Ascending aorta (tissue), 2 donors: ENCODE measurements around the gene LRPPRC. TPM values are rescaled to one million over a fixed set of nuclear protein-coding genes. Genes with fewer than 3 reads are reported as not detected.

Experiments used
- DNase-seq, 2 donors: peaks; one replicate each; pipeline ENCODE4 v3.0.0-alpha.2; 2019; ENCODE audit warnings: low spot score in 2 of 2
- H3K27ac ChIP-seq, 2 donors: fragments of 200-600 bp; sonication (generic); one replicate each; pipeline ENCODE4 v1.5.1; 2016 to 2017; ENCODE audit warnings: mild to moderate bottlenecking in 1 of 2
- H3K27me3 ChIP-seq: fragments of 200-600 bp; sonication (generic); one replicate; pipeline ENCODE4 v1.5.1; 2017
- H3K36me3 ChIP-seq, 2 donors: fragments of 200-600 bp; sonication (generic); one replicate each; pipeline ENCODE4 v1.5.1; 2016
- H3K4me1 ChIP-seq, 2 donors: fragments of 200-600 bp; sonication (generic); one replicate each; pipeline ENCODE4 v1.5.1; 2016 to 2017; ENCODE audit warnings: mild to moderate bottlenecking in 1 of 2
- H3K4me3 ChIP-seq, 2 donors: fragments of 200-600 bp; sonication (generic); one replicate each; pipeline ENCODE4 v1.5.1; 2016 to 2017; ENCODE audit warnings: mild to moderate bottlenecking in 1 of 2
- H3K9me3 ChIP-seq, 2 donors: fragments of 200-600 bp; sonication (generic); one replicate each; pipeline ENCODE4 v1.5.1; 2016
- intact Hi-C: fragments of 100-400 bp; cut with DNase I; formaldehyde crosslinking; loops from one replicate; pipeline ENCODE4 v1.15.1; 2023
- total RNA-seq: library from RNA; depleted of rRNA; stranded (reverse); fragments of >200 nt; gene quantifications from one replicate; pipeline ENCODE4 v1.1.0, GENCODE V29; 2016
- TF ChIP-seq, protein P1 (sequence below), 3 experiments: fragments of 200-600 bp in 2 of 3; fragments of 450-650 bp in 1 of 3; sonication (generic) in 2 of 3; IDR thresholded peaks; one replicate each; pipeline ENCODE4 v1.5.1; 2016 to 2019; ENCODE audit warnings: antibody characterized with exemption in 3 of 3, mild to moderate bottlenecking in 1 of 3, moderate library complexity in 1 of 3

LRPPRC gene
- total RNA-seq, 1 donor from 2014 or later: 78.1 TPM

- Histone ChIP-seq H3K4me1 (no peaks in the 10 kb centered on the region), H3K36me3 (peaks cover 63 to 75% of the 10 kb centered on the region in 2 donors), H3K27ac (no peak overlapping the region), H3K27me3 (no peaks in the 10 kb centered on the region), H3K4me3 (no peak overlapping the region), H3K9me3 (no peaks in the 10 kb centered on the region)
- TF ChIP-seq, protein P1, sequence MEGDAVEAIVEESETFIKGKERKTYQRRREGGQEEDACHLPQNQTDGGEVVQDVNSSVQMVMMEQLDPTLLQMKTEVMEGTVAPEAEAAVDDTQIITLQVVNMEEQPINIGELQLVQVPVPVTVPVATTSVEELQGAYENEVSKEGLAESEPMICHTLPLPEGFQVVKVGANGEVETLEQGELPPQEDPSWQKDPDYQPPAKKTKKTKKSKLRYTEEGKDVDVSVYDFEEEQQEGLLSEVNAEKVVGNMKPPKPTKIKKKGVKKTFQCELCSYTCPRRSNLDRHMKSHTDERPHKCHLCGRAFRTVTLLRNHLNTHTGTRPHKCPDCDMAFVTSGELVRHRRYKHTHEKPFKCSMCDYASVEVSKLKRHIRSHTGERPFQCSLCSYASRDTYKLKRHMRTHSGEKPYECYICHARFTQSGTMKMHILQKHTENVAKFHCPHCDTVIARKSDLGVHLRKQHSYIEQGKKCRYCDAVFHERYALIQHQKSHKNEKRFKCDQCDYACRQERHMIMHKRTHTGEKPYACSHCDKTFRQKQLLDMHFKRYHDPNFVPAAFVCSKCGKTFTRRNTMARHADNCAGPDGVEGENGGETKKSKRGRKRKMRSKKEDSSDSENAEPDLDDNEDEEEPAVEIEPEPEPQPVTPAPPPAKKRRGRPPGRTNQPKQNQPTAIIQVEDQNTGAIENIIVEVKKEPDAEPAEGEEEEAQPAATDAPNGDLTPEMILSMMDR (IDR thresholded peaks at IDR 0.05): no peak
- DNase-seq: no peak
- intact Hi-C loops: no loop called here
Measured at GRCh38 chr2:43977677-43978375, 18.0 kb downstream of the LRPPRC start.

- peaks cover 36 to 77% of the 10 kb centered on the region in 2 donors for H3K36me3 ChIP-seq
- H3K4me1 ChIP-seq: no peaks in the 10 kb centered on the region
- no peak for DNase-seq
- intact Hi-C loops: no loop called here
- TF ChIP-seq, protein P1 (IDR thresholded peaks at IDR 0.05): no peak
- no peak overlapping the region for H3K27ac ChIP-seq
- no peak overlapping the region for H3K4me3 ChIP-seq
- H3K27me3 ChIP-seq: no peaks in the 10 kb centered on the region
- H3K9me3 ChIP-seq: no peaks in the 10 kb centered on the region
Measured at GRCh38 chr2:43960921-43961320, 34.9 kb downstream of the LRPPRC start.

DNA sequence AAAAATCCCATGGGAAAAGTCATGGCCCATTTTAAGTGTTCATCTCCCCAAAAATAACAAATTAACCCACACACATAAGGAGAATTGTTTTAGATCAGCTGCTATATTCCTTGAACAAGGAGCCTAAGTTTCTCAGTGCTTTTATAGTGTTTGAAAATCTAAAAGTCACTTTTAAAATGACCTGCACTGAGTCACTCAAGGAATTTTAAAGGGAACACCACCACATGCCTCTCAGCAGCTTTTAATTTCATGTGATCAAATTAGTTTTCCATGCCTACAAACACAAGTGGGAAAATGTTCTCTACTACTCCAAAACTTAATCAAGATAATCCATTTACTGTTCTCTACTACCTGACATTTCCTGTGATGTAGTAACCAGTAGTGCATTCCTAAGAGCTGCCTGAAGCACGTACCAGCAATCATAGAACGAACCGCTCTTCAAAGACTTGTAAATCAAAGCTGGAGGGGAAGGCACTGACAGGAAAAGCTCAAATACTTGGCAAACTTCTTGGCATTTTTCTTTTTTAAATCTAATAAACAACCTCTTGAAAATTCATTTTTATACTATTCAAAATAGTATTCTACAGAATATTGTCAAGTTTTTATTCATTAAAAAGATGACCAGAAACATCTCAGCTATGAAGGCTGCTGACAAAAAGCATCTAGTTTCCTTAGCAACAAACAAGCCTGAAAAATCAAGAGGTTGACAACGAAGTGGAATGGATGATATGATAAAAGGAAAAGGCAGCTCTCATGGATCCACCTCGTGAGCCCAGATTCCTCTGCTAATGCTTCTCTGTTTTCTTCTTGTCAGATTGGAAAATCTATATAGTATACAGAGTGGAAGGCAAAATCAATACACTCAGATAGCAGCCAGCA is 37.2 kb downstream of the LRPPRC start:
- no peak overlapping the region for H3K4me3 ChIP-seq
- TF ChIP-seq, protein P1 (IDR thresholded peaks at IDR 0.05): no peak
- H3K27me3 ChIP-seq: no peaks in the 10 kb centered on the region
- no peaks in the 10 kb centered on the region for H3K9me3 ChIP-seq
- DNase-seq: no peak
- intact Hi-C loops: no loop called here
- peaks cover 50 to 82% of the 10 kb centered on the region in 2 donors for H3K36me3 ChIP-seq
- no peaks in the 10 kb centered on the region for H3K4me1 ChIP-seq
- no peak overlapping the region for H3K27ac ChIP-seq

DNA sequence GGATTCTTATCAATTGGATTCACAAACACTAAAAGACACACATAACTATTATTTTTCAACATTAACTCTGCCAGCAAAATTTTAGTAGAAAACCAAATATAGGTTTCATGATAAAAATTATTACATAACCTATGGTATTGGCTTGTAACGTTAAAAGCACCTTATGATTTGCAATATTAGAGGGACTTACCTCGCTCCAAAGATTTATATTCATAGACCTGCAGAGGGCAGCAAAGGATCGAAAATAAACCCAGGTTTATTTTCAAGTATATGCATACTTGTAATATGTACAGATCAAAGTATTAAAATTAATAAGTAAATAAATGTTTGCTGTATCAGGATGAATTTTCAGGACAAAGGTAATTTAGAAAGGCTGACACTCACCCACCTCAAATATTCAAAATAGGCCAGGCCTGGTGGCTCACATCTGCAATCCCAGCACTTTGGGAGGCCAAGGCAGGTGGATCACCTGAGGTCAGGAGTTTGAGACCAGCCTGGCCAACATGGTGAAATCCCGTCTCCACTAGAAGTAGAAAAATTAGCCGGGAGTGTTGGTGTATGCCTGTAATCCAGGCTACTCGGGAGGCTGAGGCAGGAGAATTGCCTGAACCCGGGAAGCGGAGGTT is 45.3 kb downstream of the LRPPRC start:
- Histone ChIP-seq H3K4me1 (no peaks in the 10 kb centered on the region), H3K27ac (no peak overlapping the region), H3K36me3 (peaks cover 26 to 51% of the 10 kb centered on the region in 2 donors), H3K27me3 (no peaks in the 10 kb centered on the region), H3K9me3 (no peaks in the 10 kb centered on the region), H3K4me3 (no peak overlapping the region)
- DNase-seq: no peak
- intact Hi-C loops: no loop called here
- TF ChIP-seq, protein P1 (IDR thresholded peaks at IDR 0.05): peak in 1 of 3 experiments; percentile 35

GRCh38 chr2:43948370-43948769 is 47.4 kb downstream of the LRPPRC start:
- TF ChIP-seq, protein P1 (IDR thresholded peaks at IDR 0.05): no peak
- Histone ChIP-seq H3K4me3 (no peak overlapping the region), H3K4me1 (no peaks in the 10 kb centered on the region), H3K27me3 (no peaks in the 10 kb centered on the region), H3K36me3 (peaks cover 19 to 55% of the 10 kb centered on the region in 2 donors), H3K27ac (no peak overlapping the region), H3K9me3 (no peaks in the 10 kb centered on the region)
- no peak for DNase-seq
- intact Hi-C loops: no loop called here
